Caco-2 (cell line): ENCODE results near the gene ENC1. TPM values are rescaled to one million over a fixed set of nuclear protein-coding genes. Genes with fewer than 3 reads are reported as not detected.

ENCODE experiments used
- BruUV-seq: library from RNA; stranded (reverse); fragments of 400-500 nt; replicated peaks from 2 replicates; lab custom pipeline; 2021; lab: Mats Ljungman, UMichigan
- CTCF ChIA-PET: fragments of 300-600 bp; sonication (Branson Sonifier 250); formaldehyde crosslinking; loops from one replicate; lab custom pipeline; 2022; ENCODE audit warnings: antibody characterized with exemption; lab: Charles Lee
- POLR2A ChIA-PET: fragments of 300-600 bp; sonication (Branson Sonifier 250); formaldehyde crosslinking; loops from one replicate; lab custom pipeline; 2022; ENCODE audit warnings: antibody characterized with exemption; lab: Charles Lee
- DNase-seq, 2 experiments: peaks; one replicate each; pipeline versions ENCODE4 v3.0.0 to v3.0.0-alpha.2; 2020 to 2022
- H3K27me3 ChIP-seq: replicated peaks from 2 replicates; pipeline ENCODE4 v1.6.0; 2011; ENCODE audit warnings: low read length; ENCODE audit not compliant: control insufficient read depth, insufficient read depth
- H3K36me3 ChIP-seq: 2 replicates; pipeline ENCODE4 v1.5.1; 2011; ENCODE audit warnings: low read length; ENCODE audit not compliant: control insufficient read depth, insufficient read depth
- H3K4me1 ChIP-seq: fragments of 250-450 bp; sonication (Bioruptor Pico); 2 replicates; pipeline ENCODE4 v1.5.1; 2020; ENCODE audit warnings: mild to moderate bottlenecking
- H3K4me3 ChIP-seq: 2 replicates; pipeline ENCODE4 v1.5.1; 2011; ENCODE audit warnings: low read depth, mild to moderate bottlenecking, control low read depth, low read length
- H3K9me3 ChIP-seq: fragments of 250-450 bp; sonication (Bioruptor Pico); 2 replicates; pipeline ENCODE4 v1.5.1; 2020; ENCODE audit warnings: mild to moderate bottlenecking, moderate library complexity
- H3K27ac Mint-ChIP-seq: one replicate; pipeline ENCODE4 v1.8.0; 2022; ENCODE audit warnings: mixed read lengths; ENCODE audit not compliant: unreplicated experiment
- H3K27me3 Mint-ChIP-seq: one replicate; pipeline ENCODE4 v1.8.0; 2022; ENCODE audit warnings: mixed read lengths; ENCODE audit not compliant: insufficient read depth, unreplicated experiment
- H3K36me3 Mint-ChIP-seq: one replicate; pipeline ENCODE4 v1.8.0; 2022; ENCODE audit warnings: mild to moderate bottlenecking, mixed read lengths; ENCODE audit not compliant: insufficient read depth, unreplicated experiment
- H3K4me1 Mint-ChIP-seq: one replicate; pipeline ENCODE4 v1.8.0; 2022; ENCODE audit warnings: low read depth, mixed read lengths; ENCODE audit not compliant: unreplicated experiment
- H3K4me3 Mint-ChIP-seq: one replicate; pipeline ENCODE4 v1.8.0; 2022; ENCODE audit warnings: mild to moderate bottlenecking, moderate library complexity, mixed read lengths; ENCODE audit not compliant: unreplicated experiment
- H3K9me3 Mint-ChIP-seq: one replicate; pipeline ENCODE4 v1.8.0; 2022; ENCODE audit warnings: mixed read lengths; ENCODE audit not compliant: unreplicated experiment
- intact Hi-C: fragments of 100-400 bp; cut with micrococcal nuclease; formaldehyde crosslinking; loops from one replicate; pipeline ENCODE4 v1.10.0; 2022; ENCODE audit not compliant: unreplicated experiment
- total RNA-seq: library from RNA; stranded (reverse); gene quantifications from 2 replicates; pipeline ENCODE4 v1.2.3, GENCODE V29; 2022
- TF ChIP-seq, protein P1 (sequence below), 2 experiments: fragments of 200-600 bp in 1 of 2; IDR thresholded peaks; 1 replicate in 1 of 2; 2 replicates in 1 of 2; pipeline versions ENCODE4 v1.5.1 to v1.8.0; 2011 to 2022; ENCODE audit warnings: antibody characterized with exemption in 1 of 2, control low read depth in 1 of 2, inconsistent platforms in 1 of 2, low read depth in 1 of 2, low read length in 1 of 2, mild to moderate bottlenecking in 1 of 2, moderate library complexity in 1 of 2; ENCODE audit not compliant: insufficient read depth in 1 of 2, severe bottlenecking in 1 of 2, unreplicated experiment in 1 of 2

ENC1 gene
- total RNA-seq, 1 experiment from 2014 or later: 92.7 TPM

DNA sequence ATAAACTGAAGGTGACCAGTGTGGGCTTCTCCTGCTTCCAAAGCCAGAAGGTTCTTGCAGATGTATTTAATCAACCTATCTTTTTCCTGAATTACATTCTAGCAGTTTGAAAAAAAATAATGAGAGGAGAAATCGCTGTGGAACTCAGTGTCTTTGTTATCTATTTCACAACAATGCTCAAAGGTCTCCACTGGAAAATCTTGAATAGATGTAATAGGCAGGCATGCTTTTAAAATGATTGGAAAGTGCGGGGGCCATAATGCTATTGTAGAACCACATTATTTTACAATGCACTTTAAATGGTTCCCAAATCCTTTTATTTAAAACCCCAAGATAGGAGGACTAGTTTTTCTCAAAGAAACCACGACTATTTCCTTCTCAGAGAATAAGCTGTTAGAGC is 23.3 kb downstream of the ENC1 start:
- H3K9me3 ChIP-seq: no peaks in the 10 kb centered on the region
- Mint-ChIP-seq H3K27me3 (no peaks in the 10 kb centered on the region), H3K9me3 (no peaks in the 10 kb centered on the region), H3K36me3 (no peaks in the 10 kb centered on the region), H3K4me1 (peaks cover 37% of the 10 kb centered on the region), H3K4me3 (no peak overlapping the region), H3K27ac (peak overlapping the region; percentile 71)
- POLR2A ChIA-PET: interaction anchor here (1.0 to 1.6 kb wide), 2 partner anchors 16 to 23 kb away, joined by 4 to 13 read pairs; partner anchors contain the start of gene ENC1
- CTCF ChIA-PET: no interaction called here
- BruUV-seq: no TSS peak
- peak in 1 of 2 experiments; percentile 36 for DNase-seq
- H3K36me3 ChIP-seq: peaks cover 2% of the 10 kb centered on the region; the same call in 1 of the 2 replicates
- H3K4me3 ChIP-seq: no peak overlapping the region
- no peaks in the 10 kb centered on the region for H3K27me3 ChIP-seq
- peaks cover 33% of the 10 kb centered on the region for H3K4me1 ChIP-seq
- intact Hi-C loops: loop anchor here (1.0 kb wide), 2 partner anchors 15 to 36 kb away; no protein-coding TSS in a partner anchor
- TF ChIP-seq, protein P1, sequence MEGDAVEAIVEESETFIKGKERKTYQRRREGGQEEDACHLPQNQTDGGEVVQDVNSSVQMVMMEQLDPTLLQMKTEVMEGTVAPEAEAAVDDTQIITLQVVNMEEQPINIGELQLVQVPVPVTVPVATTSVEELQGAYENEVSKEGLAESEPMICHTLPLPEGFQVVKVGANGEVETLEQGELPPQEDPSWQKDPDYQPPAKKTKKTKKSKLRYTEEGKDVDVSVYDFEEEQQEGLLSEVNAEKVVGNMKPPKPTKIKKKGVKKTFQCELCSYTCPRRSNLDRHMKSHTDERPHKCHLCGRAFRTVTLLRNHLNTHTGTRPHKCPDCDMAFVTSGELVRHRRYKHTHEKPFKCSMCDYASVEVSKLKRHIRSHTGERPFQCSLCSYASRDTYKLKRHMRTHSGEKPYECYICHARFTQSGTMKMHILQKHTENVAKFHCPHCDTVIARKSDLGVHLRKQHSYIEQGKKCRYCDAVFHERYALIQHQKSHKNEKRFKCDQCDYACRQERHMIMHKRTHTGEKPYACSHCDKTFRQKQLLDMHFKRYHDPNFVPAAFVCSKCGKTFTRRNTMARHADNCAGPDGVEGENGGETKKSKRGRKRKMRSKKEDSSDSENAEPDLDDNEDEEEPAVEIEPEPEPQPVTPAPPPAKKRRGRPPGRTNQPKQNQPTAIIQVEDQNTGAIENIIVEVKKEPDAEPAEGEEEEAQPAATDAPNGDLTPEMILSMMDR (IDR thresholded peaks at IDR 0.05; ENCODE audit: insufficient read depth in 1 of 2, low read depth in 1 of 2, low read length in 1 of 2, severe bottlenecking in 1 of 2, unreplicated experiment in 1 of 2): no peak

DNA sequence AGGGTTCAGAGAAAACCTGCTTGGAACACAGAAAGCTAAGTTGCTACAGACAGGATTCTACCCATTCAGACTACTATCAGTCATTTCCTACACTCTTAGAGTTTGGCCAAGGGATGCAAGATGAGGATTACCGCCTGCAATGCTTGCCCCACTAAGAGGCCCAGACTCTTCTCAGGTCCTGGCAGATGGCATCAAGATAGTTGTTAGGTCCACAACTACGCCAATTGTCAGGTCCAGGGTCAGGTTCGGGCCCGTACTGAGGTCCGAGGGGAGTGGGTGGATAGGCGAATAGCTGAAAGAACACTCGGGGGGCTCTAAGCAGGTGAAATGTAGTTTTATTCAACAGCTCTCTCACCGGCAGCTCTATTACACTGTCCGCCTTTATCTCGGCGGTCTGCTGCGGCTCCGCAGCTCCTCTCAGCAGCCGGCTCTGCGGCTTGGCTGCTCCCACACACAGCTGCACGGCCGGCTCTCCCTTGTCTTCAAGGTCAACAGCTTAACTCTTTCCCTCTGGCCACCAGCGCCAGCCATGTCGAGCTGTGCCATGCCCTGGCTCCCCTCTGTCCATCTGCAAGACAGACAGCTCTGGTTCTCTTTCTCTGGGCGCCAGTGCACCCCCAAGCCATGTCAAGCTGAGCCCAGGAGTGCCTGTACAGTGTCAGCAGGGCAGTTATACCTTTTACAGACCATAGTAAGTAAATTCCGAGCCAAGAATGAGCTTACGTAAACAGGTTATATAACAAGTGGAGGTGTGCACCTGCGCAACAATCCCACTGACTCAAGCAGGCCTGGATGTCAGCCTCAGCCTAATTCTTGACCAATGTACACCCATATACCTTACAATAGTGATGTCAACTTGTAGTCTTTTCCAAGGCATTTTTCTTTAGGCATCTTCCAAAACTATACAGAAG is 24.0 kb downstream of the ENC1 start:
- Histone ChIP-seq H3K4me3 (no peak overlapping the region), H3K27me3 (no peaks in the 10 kb centered on the region), H3K36me3 (peaks cover 2% of the 10 kb centered on the region; the same call in 1 of the 2 replicates), H3K4me1 (peaks cover 40% of the 10 kb centered on the region), H3K9me3 (no peaks in the 10 kb centered on the region)
- Mint-ChIP-seq H3K27ac (peak overlapping the region; percentile 71), H3K36me3 (no peaks in the 10 kb centered on the region), H3K27me3 (no peaks in the 10 kb centered on the region), H3K4me1 (peaks cover 39% of the 10 kb centered on the region), H3K9me3 (no peaks in the 10 kb centered on the region), H3K4me3 (no peak overlapping the region)
- DNase-seq: peak in 1 of 2 experiments; percentile 23
- BruUV-seq: no TSS peak
- POLR2A ChIA-PET: interaction anchor here (1.6 kb wide), 1 partner anchor 24 kb away, joined by 13 read pairs; the partner anchor contains the start of gene ENC1
- TF ChIP-seq, protein P1 (IDR thresholded peaks at IDR 0.05; ENCODE audit: insufficient read depth in 1 of 2, low read depth in 1 of 2, low read length in 1 of 2, severe bottlenecking in 1 of 2, unreplicated experiment in 1 of 2): no peak
- intact Hi-C loops: loop anchor here (1.0 kb wide), 2 partner anchors 16 to 35 kb away; no protein-coding TSS in a partner anchor
- CTCF ChIA-PET: interaction anchor here (1.2 kb wide), 1 partner anchor 16 kb away, joined by 3 read pairs; no protein-coding TSS in a partner anchor

DNA sequence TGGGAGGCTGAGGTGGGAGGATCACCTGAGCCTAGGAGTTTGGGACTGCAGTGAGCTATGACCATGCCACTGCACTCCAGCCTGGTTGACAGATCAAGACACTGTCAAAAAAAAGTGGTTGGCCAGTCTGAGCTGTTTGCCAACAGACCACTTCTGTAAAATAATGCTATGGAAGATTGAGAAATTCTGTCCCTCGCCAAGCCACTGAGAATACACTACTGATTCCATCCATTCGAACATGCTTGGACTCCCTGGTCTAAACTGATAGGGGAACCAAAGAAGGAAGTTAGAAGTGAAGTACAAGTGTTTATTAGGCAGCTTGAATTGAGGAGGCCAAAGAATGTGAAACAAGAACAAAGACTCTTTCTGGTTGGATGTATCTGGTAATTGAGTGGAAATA is 27.2 kb downstream of the ENC1 start:
- no peak for DNase-seq
- H3K27me3 Mint-ChIP-seq: no peaks in the 10 kb centered on the region
- H3K4me3 ChIP-seq: no peak overlapping the region
- no TSS peak for BruUV-seq
- TF ChIP-seq, protein P1 (IDR thresholded peaks at IDR 0.05; ENCODE audit: insufficient read depth in 1 of 2, low read depth in 1 of 2, low read length in 1 of 2, severe bottlenecking in 1 of 2, unreplicated experiment in 1 of 2): no peak
- H3K4me3 Mint-ChIP-seq: no peak overlapping the region
- no peaks in the 10 kb centered on the region for H3K9me3 Mint-ChIP-seq
- no peak overlapping the region for H3K27ac Mint-ChIP-seq
- H3K4me1 ChIP-seq: peaks cover 32% of the 10 kb centered on the region
- intact Hi-C loops: no loop called here
- POLR2A ChIA-PET: no interaction called here
- no peaks in the 10 kb centered on the region for H3K9me3 ChIP-seq
- no peaks in the 10 kb centered on the region for H3K36me3 ChIP-seq
- peaks cover 25% of the 10 kb centered on the region for H3K4me1 Mint-ChIP-seq
- CTCF ChIA-PET: interaction anchor here (1.0 kb wide), 1 partner anchor 12 kb away, joined by 3 read pairs; no protein-coding TSS in a partner anchor
- H3K36me3 Mint-ChIP-seq: no peaks in the 10 kb centered on the region
- no peaks in the 10 kb centered on the region for H3K27me3 ChIP-seq
